IMR-90 (cell line): ENCODE data around the gene BCAS3. TPM values are rescaled to one million over a fixed set of nuclear protein-coding genes. Genes with fewer than 3 reads are reported as not detected.
A peak's percentile ranks its signal among the peaks of the same experiment; 100 is the strongest.

Source experiments
- ATAC-seq: fragments of 200-7000 bp; cut with Tn5 transposase; 2 replicates; pipeline ENCODE4 v1.9.1; 2020; ENCODE audit warnings: low read depth, mild to moderate bottlenecking, moderate library complexity
- BruUV-seq: library from RNA; stranded (reverse); fragments of 400-500 nt; replicated peaks from 2 replicates; lab custom pipeline; 2021; lab: Mats Ljungman, UMichigan
- CTCF ChIA-PET: fragments of 300-600 bp; formaldehyde crosslinking; extraction: SDS; loops from one replicate; lab custom pipeline; 2021; ENCODE audit warnings: antibody characterized with exemption; lab: Yijun Ruan, JAX
- POLR2A ChIA-PET: fragments of 300-600 bp; sonication (Branson Sonifier 250); formaldehyde crosslinking; loops from one replicate; lab custom pipeline; 2022; ENCODE audit warnings: antibody characterized with exemption; ENCODE audit not compliant: unreplicated experiment; lab: Charles Lee
- DNase-seq: peaks from one replicate; pipeline ENCODE4 v3.0.0; 2013
- H2AFZ ChIP-seq: replicated peaks from 2 replicates; pipeline ENCODE3; 2013; ENCODE audit warnings: low read length, mild to moderate bottlenecking; ENCODE audit not compliant: poor library complexity
- H2AK5ac ChIP-seq: 2 replicates; pipeline ENCODE4 v1.6.1; 2013; ENCODE audit warnings: low read depth, low read length, inconsistent platforms
- H2AK9ac ChIP-seq: replicated peaks from 2 replicates; pipeline ENCODE3; 2013; ENCODE audit warnings: mild to moderate bottlenecking, low read depth, low read length, moderate library complexity; ENCODE audit not compliant: poor library complexity
- H2BK120ac ChIP-seq: 2 replicates; pipeline ENCODE4 v1.6.1; 2013; ENCODE audit warnings: low read depth, low read length, inconsistent platforms
- H2BK15ac ChIP-seq: 3 replicates; pipeline ENCODE4 v1.6.1; 2013; ENCODE audit warnings: low read depth, low read length, inconsistent platforms
- H2BK20ac ChIP-seq: 2 replicates; pipeline ENCODE4 v1.6.1; 2013; ENCODE audit warnings: low read depth, mild to moderate bottlenecking, inconsistent platforms, low read length, moderate library complexity
- H2BK5ac ChIP-seq: 2 replicates; pipeline ENCODE4 v1.6.1; 2013; ENCODE audit warnings: mild to moderate bottlenecking, low read depth, low read length, inconsistent platforms; ENCODE audit not compliant: poor library complexity, severe bottlenecking
- H3K14ac ChIP-seq: replicated peaks from 2 replicates; pipeline ENCODE4 v1.6.1; 2013; ENCODE audit warnings: low read depth, low read length, inconsistent platforms
- H3K18ac ChIP-seq: 2 replicates; pipeline ENCODE4 v1.6.1; 2013; ENCODE audit warnings: low read depth, low read length, control low read depth
- H3K23ac ChIP-seq: 2 replicates; pipeline ENCODE4 v1.6.1; 2013; ENCODE audit warnings: low read depth, low read length, inconsistent platforms
- H3K27ac ChIP-seq: 2 replicates; pipeline ENCODE4 v1.5.1; 2013; ENCODE audit warnings: mild to moderate bottlenecking, control low read depth, low read length; ENCODE audit not compliant: insufficient read depth
- H3K27me3 ChIP-seq: 2 replicates; pipeline ENCODE4 v1.6.1; 2013; ENCODE audit warnings: low read length; ENCODE audit not compliant: control insufficient read depth, insufficient read depth
- H3K36me3 ChIP-seq: 2 replicates; pipeline ENCODE4 v1.6.1; 2013; ENCODE audit warnings: low read length, mixed read lengths; ENCODE audit not compliant: control insufficient read depth, insufficient read depth
- H3K4ac ChIP-seq: 2 replicates; pipeline ENCODE4 v1.6.1; 2013; ENCODE audit warnings: low read depth, low read length, inconsistent platforms
- H3K4me1 ChIP-seq: 2 replicates; pipeline ENCODE4 v1.6.1; 2013; ENCODE audit warnings: low read length, mixed read lengths; ENCODE audit not compliant: control insufficient read depth, insufficient read depth
- H3K4me2 ChIP-seq: 2 replicates; pipeline ENCODE4 v1.6.1; 2013; ENCODE audit warnings: low read depth, mild to moderate bottlenecking, control low read depth, low read length, moderate library complexity
- H3K4me3 ChIP-seq: 2 replicates; pipeline ENCODE4 v1.5.1; 2013; ENCODE audit warnings: low read depth, mild to moderate bottlenecking, control low read depth, low read length, moderate library complexity; ENCODE audit not compliant: insufficient read depth
- H3K56ac ChIP-seq: 2 replicates; pipeline ENCODE4 v1.6.1; 2013; ENCODE audit warnings: low read length, inconsistent platforms; ENCODE audit not compliant: insufficient read depth; ENCODE audit errors: extremely low read depth
- H3K79me1 ChIP-seq, 2 experiments: 2 replicates each; pipeline ENCODE4 v1.6.1; 2013; ENCODE audit warnings: low read length in 2 of 2, inconsistent platforms in 1 of 2, low read depth in 1 of 2
- H3K9ac ChIP-seq: 2 replicates; pipeline ENCODE4 v1.6.1; 2013; ENCODE audit warnings: low read depth, low read length, control low read depth
- H3K9me1 ChIP-seq: 2 replicates; pipeline ENCODE4 v1.6.1; 2013; ENCODE audit warnings: low read length, inconsistent platforms; ENCODE audit not compliant: insufficient read depth
- H3K9me3 ChIP-seq: 2 replicates; pipeline ENCODE4 v1.6.1; 2013; ENCODE audit warnings: low read length; ENCODE audit not compliant: control insufficient read depth, insufficient read depth
- H4K20me1 ChIP-seq: 2 replicates; pipeline ENCODE4 v1.6.1; 2013; ENCODE audit warnings: low read length, inconsistent platforms; ENCODE audit not compliant: insufficient read depth
- H4K5ac ChIP-seq: 2 replicates; pipeline ENCODE4 v1.6.1; 2013; ENCODE audit warnings: mild to moderate bottlenecking, low read depth, low read length, control low read depth
- H4K8ac ChIP-seq, 2 experiments: 2 replicates each; pipeline ENCODE4 v1.6.1; 2013; ENCODE audit warnings: low read depth in 2 of 2, low read length in 2 of 2, control low read depth in 1 of 2, inconsistent platforms in 1 of 2
- H4K91ac ChIP-seq: 2 replicates; pipeline ENCODE4 v1.6.1; 2013; ENCODE audit warnings: low read depth, low read length, inconsistent platforms; ENCODE audit not compliant: insufficient read depth
- CHD1 ChIP-seq: IDR thresholded peaks from 2 replicates; pipeline ENCODE4 v1.6.1; 2012; ENCODE audit warnings: low read depth, low read length, improper control_type of control experiment
- NFE2L2 ChIP-seq: fragments of 150-350 bp; IDR thresholded peaks from 2 replicates; pipeline ENCODE4 v1.6.1; 2016; ENCODE audit warnings: low read depth, mild to moderate bottlenecking, low read length
- POLR2A ChIP-seq: IDR thresholded peaks from 2 replicates; pipeline ENCODE4 v1.6.1; 2012; ENCODE audit warnings: mild to moderate bottlenecking, low read depth, low read length
- RAD21 ChIP-seq: IDR thresholded peaks from 2 replicates; pipeline ENCODE4 v1.6.1; 2012; ENCODE audit warnings: low read length, improper control_type of control experiment
- RCOR1 ChIP-seq: IDR thresholded peaks from 2 replicates; pipeline ENCODE4 v1.6.1; 2012; ENCODE audit warnings: mild to moderate bottlenecking, low read length, improper control_type of control experiment; ENCODE audit not compliant: insufficient replicate concordance
- RFX5 ChIP-seq: IDR thresholded peaks from 2 replicates; pipeline ENCODE4 v1.8.0; 2012; ENCODE audit warnings: low read depth, mild to moderate bottlenecking, low read length, moderate library complexity
- SMC3 ChIP-seq: fragments of 150-350 bp; IDR thresholded peaks from 2 replicates; pipeline ENCODE4 v1.6.1; 2016; ENCODE audit warnings: low read depth, mild to moderate bottlenecking, antibody characterized with exemption, low read length, moderate library complexity
- WGBS, 2 experiments: methylation state at CpG; one replicate each; pipeline versions ENCODE4 v1.1.5 to v1.1.7; 2013; ENCODE audit warnings: missing lambda C conversion rate in 2 of 2; ENCODE audit not compliant: insufficient read length in 1 of 2; ENCODE audit errors: extremely low coverage in 2 of 2; 5-methylcytosine and 5-hydroxymethylcytosine counted together
- dilution Hi-C: fragments of 300-500 bp; cut with HindIII; formaldehyde crosslinking; loops from one replicate; pipeline ENCODE4 v1.14.3; 2018; ENCODE audit warnings: low sequenced_read_pairs; ENCODE audit not compliant: unreplicated experiment
- in situ Hi-C: fragments of 300-500 bp; cut with MboI; formaldehyde crosslinking; loops from 3 replicates; pipeline ENCODE4 v1.14.3; 2019; ENCODE audit warnings: low sequenced_read_pairs, inconsistent platforms, mixed read lengths
- intact Hi-C: fragments of 100-400 bp; cut with micrococcal nuclease; formaldehyde crosslinking; loops from 2 replicates; pipeline ENCODE4 v1.10.0; 2022
- polyA plus RNA-seq, 3 experiments: library from polyadenylated mRNA; depleted of rRNA; stranded (reverse); fragments of >200 nt; gene quantifications; 2 replicates each; pipeline ENCODE4 v1.2.3, GENCODE V29; 2012; ENCODE audit warnings: low replicate concordance in 1 of 3
- total RNA-seq: library from RNA; depleted of rRNA; stranded (reverse); fragments of >200 nt; gene quantifications from 2 replicates; pipeline ENCODE4 v1.2.3, GENCODE V29; 2012

Gene BCAS3
- total and polyA plus RNA-seq, 2 of the 4 experiments (the other 2 are of a cell fraction) = 6.3 to 27.1 TPM

DNA sequence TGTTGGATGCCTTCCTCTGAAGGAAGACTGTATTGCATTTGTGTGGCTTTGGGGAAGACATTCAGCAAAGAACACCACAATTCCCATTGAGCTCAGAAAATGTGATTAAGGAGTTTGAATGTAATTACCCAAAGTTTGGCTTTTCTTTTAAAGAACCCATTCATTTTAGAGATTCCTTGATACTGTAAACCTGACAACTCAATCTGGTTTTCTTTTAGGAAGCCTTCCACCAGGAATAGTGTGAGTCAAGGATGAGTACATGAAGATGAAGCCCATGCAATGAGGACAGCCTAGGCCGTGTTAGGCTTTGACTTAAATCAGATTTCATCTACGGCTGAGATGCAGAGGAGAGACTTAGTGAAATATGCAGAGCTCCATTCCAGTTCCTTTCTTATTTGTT lies 450.3 kb downstream of the BCAS3 start:
- DNase-seq (peak; percentile 76), ATAC-seq (peak; percentile 55)
- in situ Hi-C loops = no loop called here
- peak overlapping the region; percentile 3; the same call in 1 of the 3 replicates for H2BK15ac ChIP-seq
- no peak overlapping the region for H3K9ac ChIP-seq
- no peaks in the 10 kb centered on the region for H3K27me3 ChIP-seq
- peak overlapping the region; percentile 94 for H3K14ac ChIP-seq
- no peaks in the 10 kb centered on the region for H3K36me3 ChIP-seq
- peaks cover 10% of the 10 kb centered on the region for H3K4me1 ChIP-seq
- H4K5ac ChIP-seq = no peak overlapping the region
- H3K27ac ChIP-seq = no peak overlapping the region
- peak overlapping the region; percentile 57; the same call in 1 of the 2 replicates for H3K4ac ChIP-seq
- 0 out of 4 replicates have a peak overlapping the region, but pooled peaks of 1 of the 2 experiments have one; percentile 37 for H4K8ac ChIP-seq
- peak overlapping the region; percentile 11 for H2BK5ac ChIP-seq
- peaks cover 0 to 4% of the 10 kb centered on the region in 2 experiments; a peak in 1 of 4 replicates for H3K79me1 ChIP-seq
- no peak for TF ChIP-seq RCOR1
- no peak for TF ChIP-seq SMC3
- no peak for TF ChIP-seq CHD1
- no peak for TF ChIP-seq RFX5
- TF ChIP-seq NFE2L2 = no peak
- TF ChIP-seq POLR2A = no peak
- TF ChIP-seq RAD21 = no peak
- BruUV-seq = no TSS peak
- H2AFZ ChIP-seq = no peak overlapping the region
- peak overlapping the region; percentile 39; the same call in 1 of the 2 replicates for H3K23ac ChIP-seq
- H4K91ac ChIP-seq = 0 out of 2 replicates have a peak overlapping the region, but pooled peaks have one; percentile 17
- H2AK9ac ChIP-seq = no peak overlapping the region
- dilution Hi-C loops = no loop called here
- peak overlapping the region; percentile 47; the same call in 1 of the 2 replicates for H3K18ac ChIP-seq
- ChIA-PET POLR2A (no interaction called here), CTCF (no interaction called here)
- peak overlapping the region; percentile 80; the same call in 1 of the 2 replicates for H2BK20ac ChIP-seq
- H2AK5ac ChIP-seq = no peak overlapping the region; the same call in 1 of the 2 replicates
- no peaks in the 10 kb centered on the region for H3K9me3 ChIP-seq
- WGBS, 2 experiments = no CpG with 5 or more reads among the region's 2 CpGs
- H4K20me1 ChIP-seq = no peaks in the 10 kb centered on the region
- H3K4me2 ChIP-seq = peak overlapping the region; percentile 72; the same call in 1 of the 2 replicates
- H3K4me3 ChIP-seq = no peak overlapping the region
- peak overlapping the region; percentile 61; the same call in 1 of the 2 replicates for H2BK120ac ChIP-seq
- H3K56ac ChIP-seq = no peak overlapping the region
- peaks cover 7% of the 10 kb centered on the region for H3K9me1 ChIP-seq
- intact Hi-C loops = no loop called here
